CD4-positive, alpha-beta memory T cell (primary cell): Measurements from ENCODE around the gene EXD3. TPM values are rescaled to one million over a fixed set of nuclear protein-coding genes. Genes with fewer than 3 reads are reported as not detected.

Experiments used
- CTCF ChIA-PET: fragments of 350-600 bp; sonication (Branson Sonifier 250); formaldehyde crosslinking; loops from one replicate; lab custom pipeline; 2021; ENCODE audit warnings: inconsistent platforms; ENCODE audit not compliant: partially characterized antibody; lab: Charles Lee
- POLR2A ChIA-PET: fragments of 350-600 bp; sonication (Branson Sonifier 250); formaldehyde crosslinking; loops from one replicate; lab custom pipeline; 2021; ENCODE audit not compliant: partially characterized antibody; lab: Charles Lee
- DNase-seq, 5 donors: peaks; one replicate each; pipeline versions ENCODE4 v3.0.0 to v3.0.0-alpha.2; 2020 to 2022; ENCODE audit warnings: mixed read lengths in 1 of 5
- H3K27ac ChIP-seq: one replicate; pipeline ENCODE4 v1.7.0; 2013; ENCODE audit warnings: low read depth, low read length
- H3K27me3 ChIP-seq: 2 replicates; pipeline ENCODE4 v1.7.0; 2013; ENCODE audit warnings: mild to moderate bottlenecking, low read length, moderate library complexity; ENCODE audit not compliant: insufficient read depth
- H3K36me3 ChIP-seq: 2 replicates; pipeline ENCODE4 v1.7.0; 2013; ENCODE audit warnings: mild to moderate bottlenecking, low read length, moderate library complexity; ENCODE audit not compliant: insufficient read depth
- H3K4me1 ChIP-seq: 2 replicates; pipeline ENCODE4 v1.7.0; 2013; ENCODE audit warnings: mild to moderate bottlenecking, low read length, moderate library complexity; ENCODE audit not compliant: insufficient read depth
- H3K4me3 ChIP-seq, 2 donors: one replicate each; pipeline ENCODE4 v1.7.0; 2013; ENCODE audit warnings: low read length in 2 of 2, mild to moderate bottlenecking in 1 of 2
- H3K9me3 ChIP-seq, 2 donors: one replicate each; pipeline ENCODE4 v1.7.0; 2013; ENCODE audit warnings: low read length in 2 of 2, control low read depth in 1 of 2; ENCODE audit not compliant: control insufficient read depth in 1 of 2
- H3K27ac Mint-ChIP-seq, 7 donors: one replicate each; pipeline ENCODE4 v1.8.0; 2020 to 2021; ENCODE audit warnings: mixed read lengths in 7 of 7, mild to moderate bottlenecking in 6 of 7, inconsistent platforms in 3 of 7, moderate library complexity in 3 of 7
- H3K27me3 Mint-ChIP-seq, 2 donors: one replicate each; pipeline ENCODE4 v1.8.0; 2020 to 2021; ENCODE audit warnings: mixed read lengths in 2 of 2
- H3K36me3 Mint-ChIP-seq, 2 donors: one replicate each; pipeline ENCODE4 v1.8.0; 2020 to 2021; ENCODE audit warnings: mixed read lengths in 2 of 2, inconsistent platforms in 1 of 2, mild to moderate bottlenecking in 1 of 2
- H3K4me1 Mint-ChIP-seq, 4 donors: one replicate each; pipeline ENCODE4 v1.8.0; 2020 to 2021; ENCODE audit warnings: mixed read lengths in 4 of 4, mild to moderate bottlenecking in 1 of 4
- H3K4me3 Mint-ChIP-seq, 8 donors: one replicate each; pipeline ENCODE4 v1.8.0; 2020 to 2021; ENCODE audit warnings: mixed read lengths in 8 of 8, mild to moderate bottlenecking in 7 of 8, moderate library complexity in 6 of 8, inconsistent platforms in 3 of 8
- H3K9me3 Mint-ChIP-seq, 8 donors: one replicate each; pipeline ENCODE4 v1.8.0; 2020 to 2021; ENCODE audit warnings: mixed read lengths in 8 of 8, mild to moderate bottlenecking in 5 of 8, inconsistent platforms in 3 of 8, moderate library complexity in 1 of 8
- intact Hi-C: fragments of 100-400 bp; cut with micrococcal nuclease; formaldehyde crosslinking; loops from one replicate; pipeline ENCODE4 v1.15.1; 2023
- polyA plus RNA-seq, 2 donors: library from polyadenylated mRNA; unstranded; fragments of 300-500 nt; fragmentation: Illumina TruSeq; gene quantifications; one replicate each; pipeline ENCODE4 v1.2.3, GENCODE V29; 2021
- total RNA-seq, 2 experiments: library from RNA; stranded (reverse); gene quantifications; one replicate each; pipeline ENCODE4 v1.2.3, GENCODE V29; 2021

Gene EXD3
- total and polyA plus RNA-seq, 4 experiments from 2014 or later, result 2.5 to 21.9 (median 14.2) TPM

DNA sequence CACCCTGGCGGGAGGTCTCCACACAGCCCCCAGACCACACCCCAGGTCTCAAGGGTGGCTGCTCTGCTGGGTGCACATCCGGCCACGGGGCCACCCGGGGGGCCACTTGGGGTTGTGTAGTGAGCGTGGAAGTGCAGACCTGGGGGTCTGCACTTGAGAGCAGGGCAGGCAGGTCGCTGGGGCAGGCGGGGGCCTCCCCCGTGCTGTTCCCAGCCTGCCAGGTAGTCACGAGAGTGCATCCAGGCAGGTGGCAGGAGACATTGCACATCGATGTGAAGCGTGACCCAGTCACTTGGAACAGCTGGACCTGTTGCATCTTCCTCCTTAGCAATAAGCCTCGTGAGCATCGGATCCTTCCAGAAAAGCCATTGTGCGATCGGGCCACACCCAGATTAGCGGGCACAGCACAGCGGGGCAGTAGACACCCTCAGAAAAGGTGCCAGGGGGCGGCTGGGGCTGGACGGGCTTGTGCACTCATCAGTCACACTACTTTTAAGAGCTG is 23.0 kb upstream of the EXD3 start:
- Histone ChIP-seq H3K36me3 (no peaks in the 10 kb centered on the region), H3K27me3 (no peaks in the 10 kb centered on the region), H3K27ac (no peak overlapping the region), H3K9me3 (no peaks in the 10 kb centered on the region), H3K4me3 (no peak overlapping the region), H3K4me1 (peaks cover 28% of the 10 kb centered on the region)
- Mint-ChIP-seq H3K9me3 (peaks cover 0 to 8% (median under 1%) of the 10 kb centered on the region in 8 donors), H3K4me3 (no peak overlapping the region), H3K36me3 (no peaks in the 10 kb centered on the region), H3K4me1 (peaks cover 11 to 35% (median 23%) of the 10 kb centered on the region in 4 donors), H3K27ac (no peak overlapping the region), H3K27me3 (peaks cover 2 to 4% of the 10 kb centered on the region in 2 donors)
- ChIA-PET POLR2A (interaction anchor here (0.6 to 0.8 kb wide), 3 partner anchors 10 to 106 kb away, joined by 3 read pairs; partner anchors contain the start of genes MRPL41 and NSMF), CTCF (interaction anchor here (1.3 to 1.7 kb wide), 4 partner anchors 8 to 149 kb away, joined by 3 to 4 read pairs (median 4); partner anchors contain the start of gene NRARP)
- DNase-seq, result peak in 1 of 5 donors; percentile 33
- intact Hi-C loops, result loop anchor here (1.0 kb wide), 2 partner anchors 23 to 144 kb away; partner anchors contain the start of genes EXD3, NOXA1 and NRARP

DNA sequence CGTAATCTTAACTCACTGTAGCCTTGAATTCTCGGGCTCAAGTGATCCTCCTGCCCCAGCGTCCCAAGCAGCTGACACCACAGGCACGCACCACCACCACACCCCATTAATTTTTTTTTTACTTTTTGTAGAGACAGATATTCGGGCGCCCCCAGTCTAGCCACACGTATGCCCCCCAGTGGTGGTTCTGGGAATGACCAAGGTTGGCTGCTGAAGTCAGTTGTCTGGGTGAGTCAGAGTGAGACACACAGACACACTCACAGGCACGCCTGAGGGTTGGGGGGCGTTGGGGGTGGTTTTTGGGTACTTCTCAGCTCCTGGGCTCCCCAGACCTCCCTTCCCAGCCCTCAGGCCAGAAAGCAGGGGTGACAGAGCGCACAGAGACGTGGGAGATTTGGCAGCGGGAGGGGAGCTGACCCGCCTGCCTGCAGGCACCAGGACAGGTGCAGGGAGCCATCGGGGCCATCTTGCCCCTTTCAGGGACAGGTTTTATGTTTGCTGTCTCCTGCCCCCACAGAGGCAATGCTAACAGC is 22.4 kb upstream of the EXD3 start:
- no peak overlapping the region for H3K4me3 ChIP-seq
- POLR2A ChIA-PET, result interaction anchor here (0.7 to 0.8 kb wide), 4 partner anchors 14 to 107 kb away, joined by 3 to 4 read pairs (median 3); partner anchors contain the start of genes MRPL41 and NSMF
- Mint-ChIP-seq H3K27ac (peak overlapping the region in 4 of 7 donors; percentile 16 to 79 (median 76)), H3K27me3 (peaks cover 2 to 4% of the 10 kb centered on the region in 2 donors), H3K4me1 (peaks cover 11 to 30% (median 20%) of the 10 kb centered on the region in 4 donors), H3K36me3 (no peaks in the 10 kb centered on the region), H3K4me3 (peak overlapping the region in 2 of 8 donors; percentile 56 to 57), H3K9me3 (peaks cover 0 to 6% (median under 1%) of the 10 kb centered on the region in 8 donors)
- intact Hi-C loops, result loop anchor here (1.0 kb wide), 2 partner anchors 22 to 143 kb away; partner anchors contain the start of genes EXD3, NOXA1 and NRARP
- DNase-seq, result peak; percentile 74 to 87 (median 80)
- H3K27me3 ChIP-seq, result no peaks in the 10 kb centered on the region
- H3K36me3 ChIP-seq, result no peaks in the 10 kb centered on the region
- H3K27ac ChIP-seq, result no peak overlapping the region
- H3K9me3 ChIP-seq, result no peaks in the 10 kb centered on the region
- peaks cover 22% of the 10 kb centered on the region for H3K4me1 ChIP-seq
- CTCF ChIA-PET, result interaction anchor here (0.6 to 1.9 kb wide), 7 partner anchors 8 to 744 kb away, joined by 3 to 4 read pairs (median 3); partner anchors contain the start of genes NRARP and NSMF

DNA sequence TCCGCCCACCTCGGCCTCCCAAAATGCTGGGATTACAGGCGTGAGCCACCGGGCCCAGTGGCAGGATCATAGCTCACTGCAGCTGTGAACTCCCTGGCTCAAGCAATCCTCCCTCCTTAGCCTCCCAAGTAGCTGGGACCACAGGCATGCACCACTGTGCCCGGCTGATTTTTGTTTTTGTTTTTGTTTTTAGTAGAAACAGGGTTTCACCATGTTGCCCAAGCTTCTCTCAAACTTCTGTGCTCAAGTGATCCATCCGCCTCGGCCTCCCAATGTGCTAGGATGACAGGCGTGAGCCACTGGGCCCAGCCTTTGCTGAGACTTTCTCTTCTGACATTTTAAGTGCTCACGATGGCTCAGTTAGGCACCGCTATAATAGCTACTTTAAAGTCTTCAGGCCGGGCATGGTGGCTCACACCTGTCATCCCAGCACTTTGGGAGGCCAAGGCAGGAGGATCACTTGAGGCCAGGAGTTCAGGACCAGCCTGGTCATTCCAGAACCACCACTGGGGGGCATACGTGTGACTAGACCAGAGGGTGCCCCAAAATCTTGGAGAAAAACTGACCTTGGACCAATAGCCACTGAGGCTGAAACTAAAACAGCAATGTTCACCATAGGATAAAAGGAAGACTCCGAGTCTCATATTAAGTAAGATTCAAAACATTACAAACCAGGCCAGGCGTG is 21.3 kb upstream of the EXD3 start:
- Histone ChIP-seq H3K4me1 (peaks cover 13% of the 10 kb centered on the region), H3K36me3 (no peaks in the 10 kb centered on the region), H3K27ac (no peak overlapping the region), H3K27me3 (no peaks in the 10 kb centered on the region), H3K4me3 (no peak overlapping the region), H3K9me3 (no peaks in the 10 kb centered on the region)
- H3K36me3 Mint-ChIP-seq, result no peaks in the 10 kb centered on the region
- DNase-seq, result peak in 1 of 5 donors; percentile 0
- CTCF ChIA-PET, result interaction anchor here (0.8 to 1.9 kb wide), 8 partner anchors 9 to 150 kb away, joined by 3 to 6 read pairs (median 4); partner anchors contain the start of genes EXD3, NOXA1 and NRARP
- no peak overlapping the region for H3K27ac Mint-ChIP-seq
- peaks cover 0 to 6% (median under 1%) of the 10 kb centered on the region in 8 donors for H3K9me3 Mint-ChIP-seq
- peaks cover 2 to 4% of the 10 kb centered on the region in 2 donors for H3K27me3 Mint-ChIP-seq
- POLR2A ChIA-PET, result interaction anchor here (0.7 to 1.2 kb wide), 2 partner anchors 21 to 24 kb away, joined by 3 to 7 read pairs; partner anchors contain the start of genes EXD3 and NOXA1
- H3K4me1 Mint-ChIP-seq, result peaks cover 10 to 28% (median 15%) of the 10 kb centered on the region in 4 donors
- intact Hi-C loops, result no loop called here
- no peak overlapping the region for H3K4me3 Mint-ChIP-seq

DNA sequence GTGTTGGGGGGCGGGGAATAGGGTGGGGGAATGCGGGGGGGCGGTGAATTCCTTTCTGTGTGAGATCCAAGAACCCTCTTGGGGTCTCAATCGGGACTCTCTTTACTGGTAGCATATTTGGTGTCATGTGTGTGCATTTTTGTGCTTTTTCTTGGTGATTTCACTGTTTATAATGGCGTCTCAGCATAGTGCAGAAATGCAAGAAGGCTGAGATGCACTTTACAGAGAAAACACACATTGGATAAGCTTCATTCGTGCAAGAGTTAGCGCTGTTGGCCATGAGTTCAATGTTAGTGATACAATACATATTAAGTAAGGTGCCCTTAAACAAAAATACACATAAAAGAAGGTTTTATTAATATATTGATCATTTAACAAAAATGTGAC is 19.0 kb upstream of the EXD3 start:
- intact Hi-C loops, result no loop called here
- Histone ChIP-seq H3K27ac (no peak overlapping the region), H3K9me3 (no peaks in the 10 kb centered on the region), H3K4me3 (no peak overlapping the region), H3K36me3 (no peaks in the 10 kb centered on the region), H3K4me1 (peaks cover 13% of the 10 kb centered on the region), H3K27me3 (no peaks in the 10 kb centered on the region)
- Mint-ChIP-seq H3K36me3 (no peaks in the 10 kb centered on the region), H3K9me3 (peaks cover 0 to 6% (median under 1%) of the 10 kb centered on the region in 8 donors), H3K4me1 (peaks cover 5 to 16% (median 11%) of the 10 kb centered on the region in 4 donors), H3K27me3 (peaks cover 2 to 4% of the 10 kb centered on the region in 2 donors), H3K27ac (peak overlapping the region in 1 of 7 donors; percentile 34), H3K4me3 (peak overlapping the region; percentile 22 to 80 (median 73))
- DNase-seq, result no peak
- CTCF ChIA-PET, result no interaction called here
- POLR2A ChIA-PET, result interaction anchor here (1.0 to 1.1 kb wide), 2 partner anchors 17 to 19 kb away, joined by 3 read pairs; partner anchors contain the start of gene EXD3

DNA sequence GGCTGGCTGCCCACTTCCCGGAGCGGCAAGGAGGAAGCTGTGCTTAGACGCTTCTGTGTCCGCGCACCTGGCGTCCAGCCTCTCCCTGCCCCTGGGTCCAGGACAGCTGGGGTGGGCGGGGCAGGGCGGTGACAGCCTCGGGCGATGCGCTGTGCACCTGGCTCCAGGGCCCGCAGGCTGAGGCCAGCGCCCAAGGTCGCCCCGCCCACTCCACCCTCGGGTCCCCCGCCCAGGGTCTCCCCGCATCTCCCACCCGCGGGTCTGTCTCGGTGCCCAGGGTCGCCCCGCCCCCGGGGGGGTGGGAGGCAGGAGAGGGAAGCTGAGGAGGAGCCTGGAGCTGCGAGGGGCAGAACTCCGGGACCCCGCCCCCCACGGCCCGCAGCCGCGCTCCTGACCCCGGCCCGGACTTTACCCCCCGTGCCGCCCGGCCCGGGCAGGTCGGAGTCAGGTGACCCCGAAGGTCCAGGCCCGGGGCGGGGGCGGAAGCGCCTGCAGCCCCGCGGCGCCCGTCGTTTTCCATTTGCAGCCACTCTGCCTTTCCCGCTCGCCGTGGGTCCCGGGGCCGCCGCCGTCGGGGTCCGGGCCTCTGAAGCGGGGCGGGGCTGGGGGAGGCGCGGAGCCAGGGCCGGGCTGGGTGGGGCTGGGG is 18.4 kb upstream of the EXD3 start, which contains the start of gene ENTPD8:
ENTPD8 (minus strand) TSS at position 69 of the 646 bp plus-strand sequence. CDS start 3,072 bp downstream, outside the sequence.
- H3K36me3 ChIP-seq, result no peaks in the 10 kb centered on the region
- no peaks in the 10 kb centered on the region for H3K27me3 ChIP-seq
- no peaks in the 10 kb centered on the region for H3K36me3 Mint-ChIP-seq
- H3K4me1 Mint-ChIP-seq, result peaks cover 5 to 14% (median 11%) of the 10 kb centered on the region in 4 donors
- peak in 1 of 5 donors; percentile 46 for DNase-seq
- no peaks in the 10 kb centered on the region for H3K9me3 ChIP-seq
- H3K27ac Mint-ChIP-seq, result peak within 1 kb of the TSS in 1 of 7 donors; percentile 34
- ChIA-PET POLR2A (interaction anchor here (0.6 to 1.1 kb wide), 3 partner anchors 16 to 122 kb away, joined by 3 read pairs; partner anchors contain the start of gene EXD3), CTCF (no interaction called here)
- intact Hi-C loops, result no loop called here
- H3K9me3 Mint-ChIP-seq, result peaks cover 0 to 6% (median under 1%) of the 10 kb centered on the region in 8 donors
- H3K4me1 ChIP-seq, result peaks cover 13% of the 10 kb centered on the region
- no peak within 1 kb of the TSS for H3K4me3 ChIP-seq
- peak within 1 kb of the TSS; percentile 22 to 80 (median 73) for H3K4me3 Mint-ChIP-seq
- H3K27ac ChIP-seq, result no peak within 1 kb of the TSS
- H3K27me3 Mint-ChIP-seq, result peaks cover 2 to 4% of the 10 kb centered on the region in 2 donors

DNA sequence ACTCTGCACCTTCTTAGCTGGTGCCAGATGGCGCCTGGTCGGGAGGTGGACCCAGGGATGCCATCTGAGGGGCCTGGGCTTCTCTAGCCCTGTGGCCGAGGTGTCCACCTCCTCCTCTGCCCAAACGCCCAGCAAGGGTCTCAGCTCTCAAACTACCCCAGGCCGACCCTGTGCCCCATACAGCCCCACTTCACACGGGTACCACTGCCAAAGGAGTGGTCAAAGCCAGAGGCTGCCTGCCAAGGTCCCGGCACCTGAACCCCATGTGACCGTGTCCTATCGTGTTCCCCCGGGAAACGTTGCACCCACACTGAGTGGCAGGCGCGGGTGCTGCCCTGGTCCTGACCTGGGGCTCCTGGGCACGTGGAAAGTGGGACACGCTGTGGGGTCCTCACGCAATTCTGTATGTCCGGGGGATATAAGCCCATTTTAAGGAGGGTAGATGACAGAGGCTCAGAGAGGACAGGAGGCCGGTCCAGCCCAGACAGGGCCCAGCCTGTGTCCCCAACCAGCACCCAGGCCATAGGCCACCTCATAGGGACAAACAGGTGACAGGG is 16.3 kb upstream of the EXD3 start:
- H3K27ac ChIP-seq, result no peak overlapping the region
- CTCF ChIA-PET, result no interaction called here
- no peak for DNase-seq
- no peaks in the 10 kb centered on the region for H3K9me3 ChIP-seq
- H3K4me3 ChIP-seq, result no peak overlapping the region
- H3K4me1 ChIP-seq, result no peaks in the 10 kb centered on the region
- no peaks in the 10 kb centered on the region for H3K36me3 Mint-ChIP-seq
- no peaks in the 10 kb centered on the region for H3K36me3 ChIP-seq
- H3K4me3 Mint-ChIP-seq, result no peak overlapping the region
- peaks cover 2 to 4% of the 10 kb centered on the region in 2 donors for H3K27me3 Mint-ChIP-seq
- H3K4me1 Mint-ChIP-seq, result peaks cover 2 to 5% (median 4%) of the 10 kb centered on the region in 4 donors
- H3K27ac Mint-ChIP-seq, result no peak overlapping the region
- H3K27me3 ChIP-seq, result no peaks in the 10 kb centered on the region
- peaks cover 0 to 6% (median under 1%) of the 10 kb centered on the region in 8 donors for H3K9me3 Mint-ChIP-seq
- intact Hi-C loops, result no loop called here
- POLR2A ChIA-PET, result no interaction called here
